IMR-90 (cell line): Measurements from ENCODE around the gene BRD3.

Source experiments
- BHLHE40 ChIP-seq: fragments of 150-350 bp; IDR thresholded peaks from 2 replicates; pipeline ENCODE4 v1.6.1; 2016; ENCODE audit warnings: mild to moderate bottlenecking, low read depth, low read length
- FOS ChIP-seq: fragments of 150-350 bp; IDR thresholded peaks from 2 replicates; pipeline ENCODE4 v1.6.1; 2016; ENCODE audit warnings: low read depth, low read length
- MXI1 ChIP-seq: IDR thresholded peaks from 2 replicates; pipeline ENCODE4 v1.6.1; 2012; ENCODE audit warnings: low read depth, mild to moderate bottlenecking, low read length, moderate library complexity, borderline replicate concordance
- POLR2A ChIP-seq: IDR thresholded peaks from 2 replicates; pipeline ENCODE4 v1.6.1; 2012; ENCODE audit warnings: mild to moderate bottlenecking, low read depth, low read length
- RFX5 ChIP-seq: IDR thresholded peaks from 2 replicates; pipeline ENCODE4 v1.8.0; 2012; ENCODE audit warnings: low read depth, mild to moderate bottlenecking, low read length, moderate library complexity
- SMC3 ChIP-seq: fragments of 150-350 bp; IDR thresholded peaks from 2 replicates; pipeline ENCODE4 v1.6.1; 2016; ENCODE audit warnings: low read depth, mild to moderate bottlenecking, antibody characterized with exemption, low read length, moderate library complexity
- TF ChIP-seq, protein P1 (sequence below): conservative IDR thresholded peaks from 2 replicates; pipeline ENCODE4 v1.5.1; 2012; ENCODE audit warnings: mild to moderate bottlenecking, low read depth, low read length, improper control_type of control experiment
- TF ChIP-seq, protein P2 (sequence below): fragments of 150-350 bp; IDR thresholded peaks from 2 replicates; pipeline ENCODE4 v1.6.1; 2017; ENCODE audit warnings: mild to moderate bottlenecking, antibody characterized with exemption, low read length, low read depth

DNA sequence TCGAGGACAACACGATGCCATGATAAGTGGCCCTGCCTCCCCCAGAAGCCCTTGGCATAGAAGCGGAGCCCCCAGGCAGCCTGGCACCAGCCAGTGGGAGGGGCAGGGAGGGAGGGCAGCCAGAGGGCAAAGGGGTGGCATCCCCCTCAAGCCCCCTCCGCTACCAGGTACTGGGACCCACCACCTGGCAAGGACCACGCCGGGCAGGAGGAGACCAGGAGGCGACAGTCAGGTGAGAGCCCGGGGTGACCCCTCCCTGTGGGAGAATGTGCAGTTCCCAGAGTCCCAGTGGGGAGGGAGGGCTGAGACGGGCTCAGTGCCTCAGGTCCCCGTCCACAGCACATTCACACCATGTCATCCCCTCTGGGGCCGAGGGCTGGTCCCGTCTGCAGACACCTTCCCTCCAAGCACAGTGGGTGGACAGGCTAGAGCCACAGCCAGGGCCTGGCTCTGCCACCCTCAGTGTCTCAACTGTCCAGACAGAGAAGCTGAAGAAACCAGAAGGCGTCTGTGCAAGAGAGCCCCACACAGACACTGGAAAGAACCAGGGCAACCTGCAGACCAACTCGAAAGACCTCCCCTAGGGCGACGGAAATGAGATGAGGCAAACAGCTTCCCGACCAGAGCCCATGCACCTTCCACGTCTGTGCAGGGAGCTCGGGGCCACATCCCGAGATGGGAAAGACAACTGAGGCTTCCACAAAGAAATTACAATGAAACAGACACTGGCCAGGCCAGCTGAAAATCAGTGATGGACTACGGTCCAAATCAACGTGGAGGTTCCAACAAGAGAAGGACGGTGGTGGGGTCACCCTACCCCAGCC, 11.1 kb downstream of the BRD3 start:
- TF ChIP-seq, protein P1, sequence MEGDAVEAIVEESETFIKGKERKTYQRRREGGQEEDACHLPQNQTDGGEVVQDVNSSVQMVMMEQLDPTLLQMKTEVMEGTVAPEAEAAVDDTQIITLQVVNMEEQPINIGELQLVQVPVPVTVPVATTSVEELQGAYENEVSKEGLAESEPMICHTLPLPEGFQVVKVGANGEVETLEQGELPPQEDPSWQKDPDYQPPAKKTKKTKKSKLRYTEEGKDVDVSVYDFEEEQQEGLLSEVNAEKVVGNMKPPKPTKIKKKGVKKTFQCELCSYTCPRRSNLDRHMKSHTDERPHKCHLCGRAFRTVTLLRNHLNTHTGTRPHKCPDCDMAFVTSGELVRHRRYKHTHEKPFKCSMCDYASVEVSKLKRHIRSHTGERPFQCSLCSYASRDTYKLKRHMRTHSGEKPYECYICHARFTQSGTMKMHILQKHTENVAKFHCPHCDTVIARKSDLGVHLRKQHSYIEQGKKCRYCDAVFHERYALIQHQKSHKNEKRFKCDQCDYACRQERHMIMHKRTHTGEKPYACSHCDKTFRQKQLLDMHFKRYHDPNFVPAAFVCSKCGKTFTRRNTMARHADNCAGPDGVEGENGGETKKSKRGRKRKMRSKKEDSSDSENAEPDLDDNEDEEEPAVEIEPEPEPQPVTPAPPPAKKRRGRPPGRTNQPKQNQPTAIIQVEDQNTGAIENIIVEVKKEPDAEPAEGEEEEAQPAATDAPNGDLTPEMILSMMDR: no peak
- TF ChIP-seq RFX5: no peak
- no peak for TF ChIP-seq SMC3
- TF ChIP-seq POLR2A: no peak
- TF ChIP-seq BHLHE40: no peak
- no peak for TF ChIP-seq FOS
- TF ChIP-seq MXI1: no peak
- TF ChIP-seq, protein P2, sequence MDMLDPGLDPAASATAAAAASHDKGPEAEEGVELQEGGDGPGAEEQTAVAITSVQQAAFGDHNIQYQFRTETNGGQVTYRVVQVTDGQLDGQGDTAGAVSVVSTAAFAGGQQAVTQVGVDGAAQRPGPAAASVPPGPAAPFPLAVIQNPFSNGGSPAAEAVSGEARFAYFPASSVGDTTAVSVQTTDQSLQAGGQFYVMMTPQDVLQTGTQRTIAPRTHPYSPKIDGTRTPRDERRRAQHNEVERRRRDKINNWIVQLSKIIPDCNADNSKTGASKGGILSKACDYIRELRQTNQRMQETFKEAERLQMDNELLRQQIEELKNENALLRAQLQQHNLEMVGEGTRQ: no peak
